ENCODE data around the gene ADGRB2.

ADGRB2 gene

GRCh38 chr1:31762323-31762722 lies 1.8 kb downstream of the ADGRB2 start:
- no peak for DNase-seq

- no peak for DNase-seq
Measured at GRCh38 chr1:31761883-31762282, 2.3 kb downstream of the ADGRB2 start.

GRCh38 chr1:31760471-31761470 lies 3.4 kb downstream of the ADGRB2 start:
- DNase-seq = peak; percentile 48

- DNase-seq = no peak
Measured at GRCh38 chr1:31759298-31760023, 4.7 kb downstream of the ADGRB2 start.

GRCh38 chr1:31758823-31759222 lies 5.3 kb downstream of the ADGRB2 start:
- no peak for DNase-seq

- no peak for DNase-seq
Measured at GRCh38 chr1:31757989-31758388, 6.2 kb downstream of the ADGRB2 start.

- no peak for DNase-seq
Measured at GRCh38 chr1:31757204-31757679, 6.9 kb downstream of the ADGRB2 start.

GRCh38 chr1:31756578-31756977 lies 7.6 kb downstream of the ADGRB2 start:
- DNase-seq = no peak

DNA sequence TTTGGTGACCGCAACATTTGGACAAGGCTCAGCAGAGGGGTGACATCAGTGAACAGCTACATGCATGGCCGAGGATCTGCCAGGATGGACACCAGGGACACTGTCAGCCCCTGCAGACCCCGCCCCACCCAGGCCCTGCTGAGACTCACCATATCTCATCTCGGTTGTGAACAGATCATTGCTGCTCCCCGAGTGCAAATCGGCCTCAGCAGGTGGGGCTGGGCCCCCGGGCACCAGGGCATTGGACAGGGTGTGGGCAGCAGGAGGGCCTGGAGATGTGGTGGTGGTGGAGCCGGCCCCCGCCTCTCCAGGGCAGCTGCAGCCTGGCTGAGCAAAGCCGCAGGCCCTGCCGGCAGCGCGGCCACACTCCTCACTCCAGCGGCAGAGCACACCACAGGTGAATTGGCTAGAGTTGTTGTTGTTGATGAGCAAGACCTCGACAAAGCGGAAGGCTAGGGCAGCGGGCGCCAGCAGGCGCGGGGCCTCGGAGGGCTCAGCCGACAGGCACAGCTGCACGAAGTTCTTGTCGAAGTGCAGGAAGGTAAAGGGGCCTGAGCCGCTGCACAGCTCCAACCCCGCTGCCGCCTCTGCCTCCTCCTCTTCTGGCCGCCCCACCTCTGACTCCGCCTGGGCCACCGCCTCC lies 8.2 kb downstream of the ADGRB2 start:
- DNase-seq = no peak

DNA sequence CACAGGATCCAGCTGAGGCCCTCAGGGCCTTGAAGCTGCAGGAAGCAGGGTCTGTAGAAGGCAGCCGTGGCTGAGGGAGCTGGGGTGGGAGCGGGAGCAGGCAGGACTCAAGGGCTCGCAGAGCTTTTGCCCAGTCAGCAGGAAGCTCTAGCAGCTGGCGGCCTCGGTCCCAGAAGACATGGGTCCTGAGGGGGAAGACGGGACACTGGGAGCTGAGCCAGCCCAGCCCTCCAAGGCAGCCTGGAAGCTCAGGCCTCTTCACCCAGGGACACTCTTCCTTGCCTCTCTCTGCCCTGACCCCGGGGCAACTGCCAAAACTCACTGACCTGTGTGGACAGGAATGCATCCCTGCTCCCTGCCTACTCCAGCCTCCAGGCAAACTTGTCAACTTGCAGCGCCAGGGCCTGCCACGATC lies 8.9 kb downstream of the ADGRB2 start:
- no peak for DNase-seq

DNA sequence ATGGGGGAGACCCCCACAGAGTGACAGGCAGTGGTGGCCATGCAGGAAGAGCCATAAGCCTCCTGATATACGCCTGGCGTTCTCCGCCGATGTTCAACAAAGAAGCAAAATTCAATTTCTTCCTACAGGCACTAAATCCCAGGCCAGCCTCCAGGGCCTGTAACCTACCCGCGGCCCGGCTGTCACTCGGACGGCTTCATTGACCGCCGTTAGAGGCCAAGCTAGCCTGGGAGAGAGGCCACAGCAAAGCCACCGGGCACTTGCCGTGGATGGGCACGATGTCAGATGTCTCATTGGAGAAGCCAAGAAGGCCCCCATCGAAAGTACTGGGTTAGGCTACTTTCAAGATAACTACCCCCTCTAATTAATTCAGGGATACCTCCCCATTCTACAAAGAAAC lies 9.7 kb downstream of the ADGRB2 start:
- DNase-seq = no peak

- no peak for DNase-seq
Measured at GRCh38 chr1:31753707-31754349, 10.3 kb downstream of the ADGRB2 start.

DNA sequence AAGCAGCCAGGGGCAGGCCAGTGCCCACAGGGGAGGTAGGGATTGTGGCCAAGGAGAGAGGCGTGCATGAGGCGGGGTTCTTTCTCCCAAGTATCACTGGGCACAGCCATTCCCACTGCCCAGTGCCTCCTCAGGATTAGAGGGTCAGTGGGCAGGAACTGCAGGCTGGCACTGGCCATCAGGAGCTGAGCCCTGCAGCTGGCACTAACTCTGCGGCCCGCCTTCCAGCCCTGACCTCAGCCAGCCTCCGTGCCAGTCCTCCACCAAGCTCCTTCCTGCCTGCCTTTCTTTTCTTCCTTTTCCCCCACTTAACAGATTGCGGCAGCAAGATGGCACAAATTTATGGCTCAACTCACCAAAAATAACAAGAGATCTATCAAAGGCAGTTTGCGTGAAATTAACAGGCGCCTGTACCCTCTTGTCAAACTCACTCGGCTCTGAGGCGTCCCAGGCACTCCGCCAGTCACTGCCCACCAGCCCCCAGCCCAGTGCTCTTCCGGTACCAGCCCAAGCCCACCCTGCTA lies 11.1 kb downstream of the ADGRB2 start:
- DNase-seq = no peak

- DNase-seq = no peak
Measured at GRCh38 chr1:31752258-31752657, 11.9 kb downstream of the ADGRB2 start.

- DNase-seq = no peak
Measured at GRCh38 chr1:31751822-31752241, 12.3 kb downstream of the ADGRB2 start.

DNA sequence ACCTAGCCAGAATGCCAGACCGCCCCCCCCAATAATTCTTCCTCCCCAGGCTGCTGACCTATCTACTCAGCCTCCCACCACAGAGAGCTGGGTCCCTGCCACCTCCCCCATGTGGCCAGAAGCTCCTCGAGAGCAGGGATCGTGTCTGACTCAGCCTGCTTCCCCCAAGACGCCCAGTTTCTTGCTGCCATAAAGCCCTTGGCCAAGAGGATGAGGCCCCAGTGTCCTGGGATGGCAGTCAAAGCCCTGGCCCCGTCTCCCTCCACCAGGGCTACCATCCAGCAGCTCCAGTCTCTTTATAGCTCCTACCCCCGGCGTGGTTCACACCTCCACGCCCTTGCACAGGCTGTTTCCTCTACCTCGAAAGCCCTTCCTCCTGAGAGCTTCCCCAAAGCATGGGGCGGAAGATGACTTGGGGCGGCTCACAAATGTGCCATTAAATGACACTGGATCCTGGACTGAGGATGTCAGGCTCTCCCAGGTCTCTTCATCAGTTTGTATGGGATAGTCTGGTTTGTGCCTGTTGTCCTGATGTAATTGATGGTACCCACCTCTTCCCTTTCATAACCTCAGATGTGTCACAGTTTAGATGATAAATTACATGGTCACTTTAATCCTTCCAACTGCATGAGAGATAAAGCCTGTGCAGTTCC lies 13.2 kb downstream of the ADGRB2 start:
- DNase-seq = no peak

DNA sequence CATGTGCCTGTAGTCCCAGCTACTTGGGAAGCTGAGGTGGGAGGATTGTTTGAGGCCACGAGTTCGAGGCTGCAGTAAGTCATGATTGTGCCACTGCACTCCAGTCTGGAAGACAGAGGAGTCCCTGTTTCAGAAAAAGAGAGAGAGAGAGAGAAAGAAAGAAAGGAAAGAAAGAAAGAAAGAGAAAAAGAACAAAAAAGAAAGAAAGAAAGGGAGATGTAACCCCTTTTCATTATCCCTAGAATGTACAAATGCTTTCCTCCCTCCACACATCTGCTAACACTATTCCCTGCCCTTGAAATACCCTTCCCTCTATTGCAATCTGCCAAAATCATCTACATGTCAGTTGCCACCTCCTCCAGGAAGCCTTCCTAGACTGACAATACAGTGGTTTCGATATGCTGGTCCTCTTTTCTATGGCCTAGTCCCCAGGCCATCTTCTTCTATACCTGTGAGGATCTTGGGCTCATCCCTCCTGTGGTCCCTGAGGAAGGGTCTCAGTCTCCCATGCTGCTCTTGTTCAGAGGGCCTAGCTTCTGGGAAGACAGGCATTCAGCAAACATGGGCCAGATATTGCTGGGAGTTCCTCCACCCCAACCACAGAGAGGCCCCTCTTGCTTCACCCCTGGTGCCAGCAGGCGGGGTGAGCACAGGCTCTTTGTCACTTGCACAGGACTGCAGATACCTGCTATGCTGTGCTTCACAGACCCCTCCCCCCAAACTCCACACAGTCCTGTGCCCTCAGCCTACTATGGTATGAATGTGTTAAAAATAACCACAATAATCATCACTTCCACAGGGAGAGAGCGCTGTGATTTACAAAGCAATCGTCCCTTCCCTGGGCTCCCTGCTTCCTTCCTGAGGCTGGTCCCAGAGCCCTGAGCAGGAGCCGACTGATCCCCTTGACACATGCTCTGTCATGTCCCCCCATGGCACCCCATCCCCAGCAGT lies 14.1 kb downstream of the ADGRB2 start:
- DNase-seq = no peak

GRCh38 chr1:31748365-31748764 lies 15.8 kb downstream of the ADGRB2 start:
- DNase-seq = no peak

- no peak for DNase-seq
Measured at GRCh38 chr1:31747304-31747703, 16.8 kb downstream of the ADGRB2 start.

- no peak for DNase-seq
Measured at GRCh38 chr1:31746687-31747086, 17.5 kb downstream of the ADGRB2 start.
